ENCODE results near the gene TMEM186.

GRCh38 chr16:8753416-8754054, 43.9 kb downstream of the TMEM186 start:
- TF ChIP-seq CTCF (IDR thresholded peaks at IDR 0.05; ENCODE audit: insufficient read depth, low read length, poor library complexity, severe bottlenecking) (no peak), EZH2phosphoT487 (conservative IDR thresholded peaks at IDR 0.05; ENCODE audit: low read length) (no peak)
